HepG2 (cell line): ENCODE data around the gene NET1. TPM values are rescaled to one million over a fixed set of nuclear protein-coding genes. Genes with fewer than 3 reads are reported as not detected.

Source experiments
- HNRNPUL1 ChIP-seq: fragments of 200-400 bp; formaldehyde crosslinking; IDR thresholded peaks from 2 replicates; pipeline ENCODE4 v1.6.1; 2017; ENCODE audit warnings: low read depth, mild to moderate bottlenecking, low read length, moderate library complexity
- MEIS2 ChIP-seq: sonication (generic); formaldehyde crosslinking; IDR thresholded peaks from 2 replicates; pipeline ENCODE4 v1.9.0; 2021; ENCODE audit warnings: mild to moderate bottlenecking, missing genetic modification reagents
- MIER2 ChIP-seq: IDR thresholded peaks from 2 replicates; pipeline ENCODE4 v1.6.1; 2016; ENCODE audit warnings: missing biosample characterization, missing genetic modification reagents
- MXD4 ChIP-seq: IDR thresholded peaks from 2 replicates; pipeline ENCODE4 v1.6.1; 2016; ENCODE audit warnings: mild to moderate bottlenecking, missing biosample characterization, missing genetic modification reagents
- MYNN ChIP-seq: sonication (generic); formaldehyde crosslinking; IDR thresholded peaks from 2 replicates; pipeline ENCODE4 v1.4.0; 2020; ENCODE audit warnings: mild to moderate bottlenecking, low read depth, missing genetic modification reagents
- NFRKB ChIP-seq: fragments of 450-650 bp; IDR thresholded peaks from 2 replicates; pipeline ENCODE4 v1.6.1; 2017
- NONO ChIP-seq, 2 experiments: fragments of 450-650 bp in 1 of 2; sonication (generic) in 1 of 2; formaldehyde crosslinking in 1 of 2; IDR thresholded peaks in 1 of 2; conservative IDR thresholded peaks in 1 of 2; 2 replicates each; pipeline versions ENCODE4 v1.6.1 to v1.8.0; 2017 to 2022; ENCODE audit warnings: mild to moderate bottlenecking in 1 of 2, missing genetic modification reagents in 1 of 2, moderate library complexity in 1 of 2
- PHF8 ChIP-seq: sonication (generic); formaldehyde crosslinking; IDR thresholded peaks from 2 replicates; pipeline ENCODE4 v1.5.0; 2020; ENCODE audit warnings: missing genetic modification reagents
- RARA ChIP-seq: IDR thresholded peaks from 2 replicates; pipeline ENCODE4 v1.6.1; 2016; ENCODE audit warnings: missing genetic modification reagents, missing compliant biosample characterization
- RBM22 ChIP-seq: fragments of 200-400 bp; formaldehyde crosslinking; optimal IDR thresholded peaks from 2 replicates; pipeline ENCODE3; 2017; ENCODE audit warnings: mild to moderate bottlenecking, low read length, moderate library complexity
- SALL1 ChIP-seq: sonication (generic); formaldehyde crosslinking; IDR thresholded peaks from 2 replicates; pipeline ENCODE4 v1.8.0; 2022; ENCODE audit warnings: mild to moderate bottlenecking, missing genetic modification reagents
- SIX1 ChIP-seq: sonication (generic); formaldehyde crosslinking; IDR thresholded peaks from 2 replicates; pipeline ENCODE4 v1.4.0; 2020; ENCODE audit warnings: missing genetic modification reagents, borderline replicate concordance
- TBP ChIP-seq: sonication (generic); formaldehyde crosslinking; IDR thresholded peaks from 2 replicates; pipeline ENCODE4 v1.5.0; 2020; ENCODE audit warnings: missing genetic modification reagents
- ZBTB38 ChIP-seq: sonication (generic); formaldehyde crosslinking; IDR thresholded peaks from 2 replicates; pipeline ENCODE4 v1.5.1; 2020; ENCODE audit warnings: mild to moderate bottlenecking, missing genetic modification reagents
- ZC3H13 ChIP-seq: sonication (generic); formaldehyde crosslinking; IDR thresholded peaks from 2 replicates; pipeline ENCODE4 v1.8.1; 2023; ENCODE audit warnings: mild to moderate bottlenecking, missing genetic modification reagents, moderate library complexity
- ZMYM4 ChIP-seq: sonication (generic); formaldehyde crosslinking; IDR thresholded peaks from 2 replicates; pipeline ENCODE4 v1.8.1; 2023; ENCODE audit warnings: mild to moderate bottlenecking, missing genetic modification reagents
- ZNF10 ChIP-seq: sonication (generic); formaldehyde crosslinking; IDR thresholded peaks from 2 replicates; pipeline ENCODE4 v1.4.0; 2020; ENCODE audit warnings: mild to moderate bottlenecking, low read depth, missing genetic modification reagents, borderline replicate concordance
- polyA plus RNA-seq, 8 experiments: library from polyadenylated mRNA; depleted of rRNA in 3 of 8; stranded (reverse) in 7 of 8; unstranded in 1 of 8; fragments of >200 nt; fragmentation: Illumina TruSeq in 4 of 8; extraction: Trizol in 4 of 8; gene quantifications; 2 replicates each; pipeline versions ENCODE4 v1.2.1 to v1.2.3, GENCODE V29; 2011 to 2016; ENCODE audit warnings: low read depth in 4 of 8, missing spikeins in 1 of 8, mixed read lengths in 1 of 8; ENCODE audit not compliant: insufficient read depth in 1 of 8
- total RNA-seq, 5 experiments: library from RNA; depleted of rRNA; stranded (reverse); fragments of >200 nt; fragmentation: Illumina TruSeq; extraction: Trizol; gene quantifications; 2 replicates each; pipeline ENCODE4 v1.2.3, GENCODE V29; 2016; ENCODE audit warnings: low read depth in 1 of 5
- TF ChIP-seq, protein P1 (sequence below): IDR thresholded peaks from 2 replicates; pipeline ENCODE4 v1.6.1; 2016; ENCODE audit warnings: missing compliant biosample characterization, missing genetic modification reagents, borderline replicate concordance
- TF ChIP-seq, protein P2 (sequence below): sonication (generic); formaldehyde crosslinking; IDR thresholded peaks from 2 replicates; pipeline ENCODE4 v1.8.0; 2022; ENCODE audit warnings: mild to moderate bottlenecking, missing genetic modification reagents, moderate library complexity
- TF ChIP-seq, protein P3 (sequence below), 2 experiments: sonication (generic) in 1 of 2; formaldehyde crosslinking in 1 of 2; IDR thresholded peaks; 2 replicates each; pipeline versions ENCODE4 v1.5.1 to v1.6.1; 2011 to 2020; ENCODE audit warnings: borderline replicate concordance in 1 of 2, low read depth in 1 of 2, low read length in 1 of 2, mild to moderate bottlenecking in 1 of 2, missing genetic modification reagents in 1 of 2, moderate library complexity in 1 of 2

NET1 gene
- total and polyA plus RNA-seq, 2 of the 13 experiments (the other 11 are each of a cell fraction or from before 2014, with no cell fraction given): 48.1 to 65.8 TPM

DNA sequence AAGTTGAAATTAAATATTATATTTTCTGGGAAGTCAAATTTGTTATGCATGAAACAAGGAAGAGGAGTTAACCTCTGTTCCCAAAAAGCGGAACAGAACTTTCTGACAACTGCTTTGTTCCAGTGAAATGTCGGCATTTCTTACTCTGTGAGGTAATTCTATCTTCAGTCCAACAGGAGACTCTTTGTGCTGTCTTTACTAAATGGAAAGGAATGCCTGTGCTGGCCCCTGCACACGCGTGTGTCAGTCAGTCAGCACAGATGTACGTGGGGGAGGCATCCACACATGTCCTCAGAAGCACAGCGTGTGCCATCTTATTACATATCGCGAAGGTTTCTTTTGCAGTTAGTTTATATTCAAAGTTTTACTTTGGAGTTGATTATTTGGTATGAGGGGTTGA lies 37.5 kb downstream of the NET1 start (continued):
- no peak for TF ChIP-seq HNRNPUL1
- TF ChIP-seq MYNN (CRISPR knock-in tag): no peak
- TF ChIP-seq ZNF10 (CRISPR knock-in tag): no peak
- no peak for TF ChIP-seq MIER2 (CRISPR knock-in tag)
- no peak for TF ChIP-seq TBP (CRISPR knock-in tag)
- TF ChIP-seq, protein P1, sequence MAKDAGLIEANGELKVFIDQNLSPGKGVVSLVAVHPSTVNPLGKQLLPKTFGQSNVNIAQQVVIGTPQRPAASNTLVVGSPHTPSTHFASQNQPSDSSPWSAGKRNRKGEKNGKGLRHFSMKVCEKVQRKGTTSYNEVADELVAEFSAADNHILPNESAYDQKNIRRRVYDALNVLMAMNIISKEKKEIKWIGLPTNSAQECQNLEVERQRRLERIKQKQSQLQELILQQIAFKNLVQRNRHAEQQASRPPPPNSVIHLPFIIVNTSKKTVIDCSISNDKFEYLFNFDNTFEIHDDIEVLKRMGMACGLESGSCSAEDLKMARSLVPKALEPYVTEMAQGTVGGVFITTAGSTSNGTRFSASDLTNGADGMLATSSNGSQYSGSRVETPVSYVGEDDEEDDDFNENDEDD (CRISPR knock-in tag): no peak
- TF ChIP-seq MEIS2 (CRISPR knock-in tag): no peak
- no peak for TF ChIP-seq ZC3H13
- TF ChIP-seq PHF8: no peak
- TF ChIP-seq, protein P2, sequence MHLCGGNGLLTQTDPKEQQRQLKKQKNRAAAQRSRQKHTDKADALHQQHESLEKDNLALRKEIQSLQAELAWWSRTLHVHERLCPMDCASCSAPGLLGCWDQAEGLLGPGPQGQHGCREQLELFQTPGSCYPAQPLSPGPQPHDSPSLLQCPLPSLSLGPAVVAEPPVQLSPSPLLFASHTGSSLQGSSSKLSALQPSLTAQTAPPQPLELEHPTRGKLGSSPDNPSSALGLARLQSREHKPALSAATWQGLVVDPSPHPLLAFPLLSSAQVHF (CRISPR knock-in tag): no peak
- TF ChIP-seq NONO (IDR thresholded peaks at IDR 0.05): no peak
- no peak for TF ChIP-seq NONO (CRISPR knock-in tag; conservative IDR thresholded peaks at IDR 0.05)
- TF ChIP-seq MXD4 (CRISPR knock-in tag): no peak
- TF ChIP-seq SALL1: peak; percentile 30; the same call in 1 of the 2 replicates
- 0 out of 2 replicates have a peak, but pooled peaks have one; percentile 33 for TF ChIP-seq SIX1 (CRISPR knock-in tag)
- TF ChIP-seq NFRKB: no peak
- TF ChIP-seq ZMYM4 (CRISPR knock-in tag): no peak
- TF ChIP-seq ZBTB38 (CRISPR knock-in tag): peak; percentile 83
- 0 out of 2 replicates have a peak, but pooled peaks have one; percentile 15 for TF ChIP-seq RARA
- TF ChIP-seq RBM22: peak; percentile 37
- TF ChIP-seq, protein P3, sequence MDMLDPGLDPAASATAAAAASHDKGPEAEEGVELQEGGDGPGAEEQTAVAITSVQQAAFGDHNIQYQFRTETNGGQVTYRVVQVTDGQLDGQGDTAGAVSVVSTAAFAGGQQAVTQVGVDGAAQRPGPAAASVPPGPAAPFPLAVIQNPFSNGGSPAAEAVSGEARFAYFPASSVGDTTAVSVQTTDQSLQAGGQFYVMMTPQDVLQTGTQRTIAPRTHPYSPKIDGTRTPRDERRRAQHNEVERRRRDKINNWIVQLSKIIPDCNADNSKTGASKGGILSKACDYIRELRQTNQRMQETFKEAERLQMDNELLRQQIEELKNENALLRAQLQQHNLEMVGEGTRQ (IDR thresholded peaks at IDR 0.05; ENCODE audit: low read depth, low read length): no peak
- TF ChIP-seq, protein P3 (CRISPR knock-in tag; IDR thresholded peaks at IDR 0.05; ENCODE audit: borderline replicate concordance): no peak
